ENCODE measurements around the gene CXCR3.
"Not testable (repeated sequence)": the region's sequence is repeated elsewhere in the genome, so short reads cannot be mapped to it uniquely, and the experiment has no call there.

Gene CXCR3

DNA sequence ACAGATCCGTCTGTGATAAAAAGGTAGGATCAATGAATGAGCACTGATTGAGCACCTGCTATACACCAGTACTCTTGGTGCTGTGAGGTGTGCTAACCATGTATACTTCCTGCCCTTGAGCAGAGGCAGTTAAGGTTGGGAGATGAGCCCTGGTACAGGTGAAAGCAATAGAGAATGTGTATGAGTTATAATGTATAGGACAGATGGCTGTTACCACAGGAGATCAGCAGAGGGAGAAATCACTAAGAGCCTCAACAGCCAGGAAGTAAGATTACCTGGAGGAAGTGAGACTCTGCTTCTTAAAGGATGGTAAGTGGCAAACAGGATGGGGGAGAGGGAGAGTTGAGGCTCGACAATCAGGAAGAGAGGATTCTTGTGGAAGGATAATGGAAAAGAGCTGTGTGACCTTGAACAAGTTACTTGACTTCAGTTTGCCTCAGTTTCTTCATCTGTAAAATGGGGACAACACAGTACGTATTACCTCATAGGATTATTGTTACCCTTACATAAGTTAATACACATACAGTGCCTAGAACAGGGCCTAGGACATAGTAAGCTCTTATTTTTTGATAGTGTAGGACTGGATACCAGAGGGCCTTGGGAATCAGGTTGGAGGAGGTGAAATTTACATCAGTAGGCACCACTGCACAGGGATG is 9.1 kb downstream of the CXCR3 start:
- FAIRE-seq: no peak

- no peak for FAIRE-seq
Measured at GRCh38 chrX:71607488-71607887, 10.8 kb downstream of the CXCR3 start.

GRCh38 chrX:71606536-71607216 is 11.6 kb downstream of the CXCR3 start:
- FAIRE-seq: no peak

DNA sequence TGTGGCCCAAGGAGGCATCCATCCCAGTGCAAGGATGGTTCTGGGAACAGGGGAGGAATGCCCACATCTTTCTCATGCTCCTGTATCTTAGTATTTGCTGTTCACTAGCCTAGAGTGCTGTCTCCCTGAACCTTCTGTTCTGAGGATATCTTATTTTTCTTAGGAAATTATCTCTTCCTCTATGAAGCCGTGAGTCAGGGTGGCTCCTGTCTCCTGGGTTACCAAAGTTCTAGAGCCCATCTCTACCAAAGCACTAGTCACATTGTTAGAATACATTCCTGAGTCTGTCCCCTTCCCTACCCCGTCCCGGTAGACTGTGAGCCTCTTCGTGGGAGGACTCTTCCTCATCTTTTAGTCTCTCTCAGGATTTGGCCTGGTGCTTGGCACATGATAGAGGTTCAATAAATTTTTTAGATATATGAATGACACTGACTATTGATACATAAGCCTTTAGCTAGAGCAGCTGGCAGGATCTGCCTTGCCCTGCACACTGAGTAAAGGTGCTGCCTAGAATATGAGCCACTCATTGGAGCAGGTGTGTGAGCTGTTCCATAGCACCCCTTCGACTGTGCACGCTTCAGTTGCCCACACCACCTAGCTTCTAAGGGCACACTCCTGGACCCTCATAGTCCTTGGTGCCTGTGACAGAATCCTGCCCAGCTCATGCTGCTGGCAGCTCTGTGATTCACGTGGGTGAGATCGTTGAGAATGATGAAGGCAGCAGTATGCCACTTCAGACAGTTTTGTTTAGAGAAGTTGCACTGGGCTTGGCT is 13.3 kb downstream of the CXCR3 start:
- FAIRE-seq: no peak

DNA sequence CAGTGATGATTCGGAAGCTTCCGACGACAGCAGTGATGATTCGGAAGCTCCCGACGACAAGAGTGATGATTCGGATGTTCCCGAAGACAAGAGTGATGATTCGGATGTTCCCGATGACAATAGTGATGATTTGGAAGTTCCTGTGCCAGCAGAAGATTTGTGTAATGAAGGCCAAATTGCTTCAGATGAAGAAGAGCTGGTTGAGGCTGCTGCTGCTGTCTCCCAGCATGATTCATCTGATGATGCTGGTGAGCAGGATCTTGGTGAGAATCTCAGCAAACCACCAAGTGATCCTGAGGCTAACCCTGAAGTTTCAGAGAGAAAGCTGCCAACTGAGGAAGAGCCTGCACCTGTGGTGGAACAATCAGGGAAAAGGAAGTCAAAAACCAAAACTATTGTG is 14.2 kb downstream of the CXCR3 start:
- no peak for FAIRE-seq

DNA sequence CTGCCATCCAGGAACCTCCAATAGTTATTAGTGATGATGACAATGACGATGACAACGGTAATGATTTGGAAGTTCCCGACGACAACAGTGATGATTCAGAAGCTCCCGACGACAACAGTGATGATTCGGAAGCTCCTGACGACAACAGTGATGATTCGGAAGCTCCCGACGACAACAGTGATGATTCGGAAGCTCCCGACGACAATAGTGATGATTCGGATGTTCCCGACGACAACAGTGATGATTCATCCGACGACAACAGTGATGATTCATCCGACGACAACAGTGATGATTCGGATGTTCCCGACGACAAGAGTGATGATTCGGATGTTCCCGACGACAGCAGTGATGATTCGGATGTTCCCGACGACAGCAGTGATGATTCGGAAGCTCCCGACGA is 14.7 kb downstream of the CXCR3 start:
- FAIRE-seq: no peak

DNA sequence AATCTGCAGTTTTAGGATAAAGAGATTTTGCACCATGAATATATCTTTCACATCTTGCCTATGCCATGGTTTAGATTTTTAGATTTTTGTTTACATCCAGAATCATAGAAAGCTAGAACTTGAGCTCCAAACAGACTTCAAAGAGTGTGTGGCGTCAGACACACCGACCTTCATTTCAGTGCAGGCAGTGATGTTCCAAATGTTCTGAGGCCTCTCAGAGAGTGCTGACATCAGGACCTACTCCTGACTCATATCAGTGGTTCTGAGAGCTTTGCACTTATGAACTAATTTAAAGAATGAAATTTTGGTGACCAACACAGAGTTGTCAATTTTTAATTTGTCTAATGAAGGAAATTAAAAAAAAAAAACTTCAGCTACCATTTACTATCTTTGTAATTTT is 18.3 kb downstream of the CXCR3 start:
- FAIRE-seq: no peak

DNA sequence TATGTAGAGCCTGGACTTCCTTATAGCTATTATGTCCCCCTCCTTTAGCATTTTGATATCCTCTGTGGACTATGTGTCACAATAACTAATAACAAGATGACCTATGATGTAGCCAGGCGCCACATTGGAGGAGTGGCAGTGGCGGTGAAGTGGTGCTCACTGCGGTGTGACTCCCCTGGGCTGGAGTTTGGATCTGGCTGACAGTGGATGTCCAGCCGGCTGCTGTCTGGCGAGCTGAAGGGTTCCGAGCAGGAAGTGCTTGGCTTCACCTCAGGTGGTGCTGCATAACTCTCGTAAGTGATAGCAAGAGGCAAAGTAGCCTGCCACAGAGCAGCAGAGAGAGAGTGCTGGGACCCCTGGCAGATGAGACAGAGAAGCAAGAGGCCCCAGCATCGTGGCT is 25.1 kb downstream of the CXCR3 start:
- FAIRE-seq: not testable (repeated sequence)

- FAIRE-seq: no peak
Measured at GRCh38 chrX:71586929-71587328, 31.4 kb downstream of the CXCR3 start.

DNA sequence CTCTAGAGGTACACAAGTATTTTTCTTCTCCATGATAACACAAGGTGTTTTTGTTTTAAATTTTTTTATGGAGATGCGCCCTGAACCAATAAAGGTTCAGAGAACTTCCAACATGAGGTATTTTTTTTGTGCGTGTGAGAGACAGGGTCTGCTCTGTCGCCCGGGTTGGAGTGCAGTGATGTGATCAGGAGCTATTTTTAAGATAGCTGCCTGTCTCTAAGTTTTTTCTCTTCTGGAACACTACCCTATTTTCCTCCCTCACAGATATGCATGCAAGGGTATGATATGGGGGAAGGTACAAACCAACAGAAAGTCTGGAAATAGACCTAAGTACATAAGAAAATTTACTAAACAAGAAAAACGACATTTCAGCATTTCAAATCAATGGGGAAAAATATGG is 37.1 kb downstream of the CXCR3 start:
- no peak for FAIRE-seq

GRCh38 chrX:71579990-71580380 is 38.3 kb downstream of the CXCR3 start:
- no peak for FAIRE-seq

- FAIRE-seq: no peak
Measured at GRCh38 chrX:71579136-71579989, 38.9 kb downstream of the CXCR3 start.

DNA sequence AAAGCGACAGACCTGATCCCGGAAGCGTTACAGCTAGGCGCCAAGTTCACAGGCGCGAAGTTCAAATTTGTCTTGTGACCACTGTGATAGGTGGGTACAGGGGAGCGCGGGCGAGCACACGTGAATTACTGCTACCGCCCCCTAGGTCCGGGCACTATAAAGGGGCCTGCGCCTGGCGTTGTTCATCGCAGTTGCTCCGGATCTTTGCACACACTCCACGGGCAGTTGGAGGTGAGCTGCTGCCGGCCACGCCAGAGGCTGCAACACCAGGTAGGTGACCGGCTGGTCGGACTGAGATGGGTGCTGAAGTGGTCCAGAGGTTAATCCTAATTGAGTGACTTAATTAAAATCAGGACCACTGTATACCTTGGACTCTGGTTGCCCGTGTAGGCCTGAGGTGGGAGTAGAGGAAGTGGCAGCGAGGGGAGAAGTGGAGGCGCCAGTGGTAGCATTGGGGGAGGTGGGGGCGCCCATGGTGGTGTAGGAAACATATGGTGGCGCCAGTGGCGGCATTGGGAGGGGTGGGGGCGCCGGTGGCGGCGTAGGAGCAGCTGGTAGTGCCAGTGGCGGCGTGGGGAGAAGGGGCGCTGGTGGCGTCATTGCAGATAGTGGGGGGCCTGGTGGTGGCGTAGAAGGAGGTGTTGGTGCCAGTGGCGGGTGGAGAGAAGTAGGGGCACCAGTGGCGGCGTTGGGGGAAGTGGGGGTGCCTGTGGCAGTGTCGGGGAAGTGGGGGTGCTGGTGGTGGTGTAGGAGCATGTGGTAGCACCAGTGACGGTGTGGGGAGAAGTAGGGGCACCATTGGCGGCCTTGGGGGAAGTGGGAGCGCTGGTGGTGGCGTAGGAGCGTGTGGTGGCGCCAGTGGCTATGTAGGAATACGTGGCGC is 39.8 kb downstream of the CXCR3 start, which contains the start of gene GCNA:
Gene GCNA, plus strand, starts transcription at position 185 of the 883 bp plus-strand sequence. CDS start 2,385 bp downstream, outside the sequence.
- no peak for FAIRE-seq

GRCh38 chrX:71577682-71578081 is 40.6 kb downstream of the CXCR3 start:
- no peak for FAIRE-seq

DNA sequence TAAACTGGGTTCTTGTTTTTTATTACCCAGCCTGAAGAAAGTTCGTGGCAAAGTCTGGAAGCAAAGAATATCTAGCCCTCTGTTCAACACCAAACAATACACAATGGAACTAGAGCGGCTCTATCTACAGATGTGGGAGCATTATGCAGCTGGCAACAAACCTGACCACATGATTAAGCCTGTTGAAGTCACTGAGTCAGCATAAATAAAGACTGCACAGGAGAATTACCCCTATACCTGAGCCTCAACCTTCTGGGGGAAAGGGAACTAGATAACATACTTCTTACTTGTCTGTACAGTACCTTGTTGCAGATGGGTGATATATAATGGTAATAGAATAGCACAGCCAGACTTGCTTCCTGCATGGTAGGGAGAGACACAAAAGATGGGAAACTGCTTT is 44.7 kb downstream of the CXCR3 start:
- FAIRE-seq: no peak

DNA sequence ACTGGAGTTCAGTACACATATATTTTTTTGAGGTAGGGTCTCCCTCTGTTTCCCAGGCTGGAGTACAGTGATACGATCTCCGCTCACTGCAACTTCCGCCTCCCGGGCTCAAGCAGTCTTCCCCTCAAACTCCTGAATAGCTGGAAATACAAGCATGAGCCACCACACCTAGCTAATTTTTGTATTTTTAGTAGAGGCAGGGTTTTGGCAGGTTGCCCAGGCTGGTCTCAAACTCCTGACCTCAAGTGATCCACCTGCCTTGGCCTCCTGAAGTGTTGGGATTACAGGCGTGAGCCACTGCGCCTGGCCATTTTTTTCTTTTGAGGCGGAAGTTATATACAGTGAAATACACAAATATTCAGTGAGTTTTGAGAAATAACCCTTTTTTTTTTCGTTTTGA is 46.9 kb downstream of the CXCR3 start:
- FAIRE-seq: not testable (repeated sequence)
